Aorta (tissue), 5 donors: ENCODE measurements around the gene SLC25A34. TPM values are rescaled to one million over a fixed set of nuclear protein-coding genes. Genes with fewer than 3 reads are reported as not detected.

ENCODE experiments used
- ATAC-seq: fragments of 200-7000 bp; cut with Tn5 transposase; one replicate; pipeline ENCODE4 v1.9.1; 2022; ENCODE audit warnings: moderate library complexity; ENCODE audit not compliant: low FRiP score
- DNase-seq, 2 donors: peaks; one replicate each; pipeline ENCODE4 v3.0.0-alpha.2; 2020
- H3K27ac ChIP-seq, 2 donors: one replicate each; pipeline ENCODE4 v1.5.1; 2013; ENCODE audit warnings: low read length in 2 of 2, mild to moderate bottlenecking in 2 of 2, moderate library complexity in 2 of 2, control low read depth in 1 of 2, inconsistent platforms in 1 of 2, low read depth in 1 of 2
- H3K27me3 ChIP-seq, 2 donors: one replicate each; pipeline ENCODE4 v1.6.1; 2013; ENCODE audit warnings: control low read depth in 1 of 2, low read length in 1 of 2, mild to moderate bottlenecking in 1 of 2, moderate library complexity in 1 of 2; ENCODE audit not compliant: insufficient read depth in 2 of 2, control insufficient read depth in 1 of 2
- H3K36me3 ChIP-seq, 2 donors: one replicate each; pipeline ENCODE4 v1.6.1; 2013; ENCODE audit warnings: control low read depth in 1 of 2, low read length in 1 of 2, mild to moderate bottlenecking in 1 of 2; ENCODE audit not compliant: insufficient read depth in 2 of 2, control insufficient read depth in 1 of 2
- H3K4me1 ChIP-seq, 2 donors: one replicate each; pipeline ENCODE4 v1.6.1; 2013; ENCODE audit warnings: low read length in 2 of 2, control low read depth in 1 of 2, mild to moderate bottlenecking in 1 of 2, moderate library complexity in 1 of 2; ENCODE audit not compliant: insufficient read depth in 2 of 2, control insufficient read depth in 1 of 2
- H3K4me3 ChIP-seq, 2 donors: one replicate each; pipeline ENCODE4 v1.5.1; 2013; ENCODE audit warnings: low read length in 2 of 2, control low read depth in 1 of 2, mild to moderate bottlenecking in 1 of 2
- H3K9me3 ChIP-seq: one replicate; pipeline ENCODE4 v1.6.1; 2013; ENCODE audit warnings: mild to moderate bottlenecking, low read length; ENCODE audit not compliant: control insufficient read depth
- WGBS, 2 donors: extraction: QIAGEN DNeasy Blood & Tissue Kit; methylation state at CpG; one replicate each; pipeline ENCODE4 v1.1.7; 2013; 5-methylcytosine and 5-hydroxymethylcytosine counted together
- intact Hi-C, 2 donors: fragments of 100-400 bp; cut with DNase I; formaldehyde crosslinking; loops; one replicate each; pipeline versions ENCODE4 v1.14.2 to v1.15.0; 2022
- polyA plus RNA-seq, 2 donors: library from polyadenylated mRNA; stranded (reverse); fragments of 200-250 nt; gene quantifications; one replicate each; pipeline ENCODE4 v1.2.3, GENCODE V29; 2013
- total RNA-seq, 2 donors: library from RNA; stranded (reverse); fragmentation: NEBNext Ultra II Directional; extraction: Animal tissue kit (Norgen Biotek cat#: 25700); gene quantifications; one replicate each; pipeline ENCODE4 v1.2.1, GENCODE V29; 2021
- donor health status: healthy with polysubstance abuse.
- donor health status: Bipolar disorder and iron deficiency.
- donor health status: DM: no; HTN: no; CAD: no.
- donor health status: DM: no; HTN: no; CAD: no.
- donor health status: DM: yes; HTN: yes; CAD: no.

The SLC25A34 gene
- total and polyA plus RNA-seq, 4 donors, result 2.5 to 9.8 (median 5.0) TPM

GRCh38 chr1:15727866-15728534 lies 8.1 kb upstream of the SLC25A34 start:
- H3K27ac ChIP-seq, result no peak overlapping the region
- no peaks in the 10 kb centered on the region for H3K4me1 ChIP-seq
- whole genome bisulfite sequencing, 2 donors, result 90% methylated on average over 23 of the region's 23 CpGs
- ATAC-seq, result no peak
- no peak for DNase-seq
- intact Hi-C loops, result no loop called here
- H3K4me3 ChIP-seq, result no peak overlapping the region
- peaks cover 0 to 8% of the 10 kb centered on the region in 2 donors for H3K36me3 ChIP-seq
- no peaks in the 10 kb centered on the region for H3K9me3 ChIP-seq
- no peaks in the 10 kb centered on the region for H3K27me3 ChIP-seq

GRCh38 chr1:15728937-15729657 lies 7.0 kb upstream of the SLC25A34 start:
- H3K36me3 ChIP-seq, result peaks cover 0 to 8% of the 10 kb centered on the region in 2 donors
- H3K4me1 ChIP-seq, result no peaks in the 10 kb centered on the region
- intact Hi-C loops, result no loop called here
- DNase-seq (no peak), ATAC-seq (no peak)
- no peak overlapping the region for H3K27ac ChIP-seq
- no peak overlapping the region for H3K4me3 ChIP-seq
- no peaks in the 10 kb centered on the region for H3K9me3 ChIP-seq
- 82 to 86% methylated on average over 22 of the region's 22 CpGs for WGBS, 2 donors
- H3K27me3 ChIP-seq, result no peaks in the 10 kb centered on the region

DNA sequence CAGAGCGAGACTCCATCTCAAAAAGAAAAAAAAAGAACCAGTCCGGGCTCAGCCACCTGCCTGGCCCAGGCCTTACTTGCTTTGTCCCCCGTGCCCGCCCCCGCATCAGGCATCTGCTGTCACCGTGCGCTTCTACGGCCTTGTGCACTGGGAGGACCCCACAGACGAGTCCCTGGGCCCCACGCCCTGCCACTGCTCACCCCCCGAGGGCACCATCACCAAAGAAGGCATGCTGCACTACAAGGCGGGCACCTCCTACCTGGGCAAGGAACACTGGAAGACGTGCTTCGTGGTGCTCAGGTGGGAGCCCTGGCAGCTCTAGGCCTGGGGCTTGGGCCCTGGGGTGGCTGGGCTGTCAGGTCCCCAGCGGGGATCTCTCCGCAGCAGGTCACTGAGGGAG lies 5.6 kb upstream of the SLC25A34 start:
- intact Hi-C loops, result no loop called here
- H3K4me3 ChIP-seq, result no peak overlapping the region
- DNase-seq (no peak), ATAC-seq (no peak)
- H3K27ac ChIP-seq, result no peak overlapping the region
- H3K27me3 ChIP-seq, result no peaks in the 10 kb centered on the region
- H3K36me3 ChIP-seq, result peaks cover 0 to 8% of the 10 kb centered on the region in 2 donors
- no peaks in the 10 kb centered on the region for H3K9me3 ChIP-seq
- H3K4me1 ChIP-seq, result no peaks in the 10 kb centered on the region
- 90 to 92% methylated on average over 16 of the region's 16 CpGs for WGBS, 2 donors

- intact Hi-C loops, result no loop called here
- H3K36me3 ChIP-seq, result peaks cover 0 to 8% of the 10 kb centered on the region in 2 donors
- no peak for ATAC-seq
Measured at GRCh38 chr1:15730936-15731335, 5.1 kb upstream of the SLC25A34 start.

GRCh38 chr1:15731735-15732685 lies 4.0 kb upstream of the SLC25A34 start:
- WGBS, 2 donors, result 76 to 78% methylated on average over 36 to 39 of the region's 39 CpGs
- intact Hi-C loops, result no loop called here
- H3K36me3 ChIP-seq, result peaks cover 0 to 6% of the 10 kb centered on the region in 2 donors

More at GRCh38 chr1:15730936-15731335, 5.1 kb upstream of the SLC25A34 start:
- H3K4me3 ChIP-seq, result no peak overlapping the region
- no peak for DNase-seq
- H3K27ac ChIP-seq, result no peak overlapping the region
- H3K27me3 ChIP-seq, result no peaks in the 10 kb centered on the region
- WGBS, 2 donors, result 89 to 91% methylated on average over 14 to 16 of the region's 16 CpGs
- no peaks in the 10 kb centered on the region for H3K4me1 ChIP-seq
- H3K9me3 ChIP-seq, result no peaks in the 10 kb centered on the region

DNA sequence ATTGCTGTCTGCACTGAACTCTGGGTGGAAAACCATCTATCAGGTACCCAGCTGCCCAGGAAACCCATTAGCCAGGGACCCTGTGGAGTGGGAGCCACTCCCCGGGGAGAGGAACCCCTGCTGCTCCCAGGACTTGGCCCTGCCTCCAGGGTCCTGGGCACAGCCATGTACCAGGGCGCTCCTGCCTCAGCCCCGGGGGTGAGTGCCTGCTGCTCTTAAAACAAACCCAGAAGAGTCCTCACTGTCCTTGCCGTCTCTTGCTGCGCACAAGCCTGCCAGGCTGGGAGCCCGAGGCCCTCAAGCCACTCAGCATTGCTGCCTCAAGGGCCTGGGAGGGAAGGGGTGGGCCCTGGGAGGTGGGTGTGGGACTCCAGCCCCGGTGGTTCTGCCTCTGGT lies 3.4 kb upstream of the SLC25A34 start:
- DNase-seq (no peak), ATAC-seq (no peak)
- Histone ChIP-seq H3K4me1 (no peaks in the 10 kb centered on the region), H3K9me3 (no peaks in the 10 kb centered on the region), H3K36me3 (peaks cover 0 to 3% of the 10 kb centered on the region in 2 donors), H3K4me3 (no peak overlapping the region), H3K27me3 (no peaks in the 10 kb centered on the region), H3K27ac (no peak overlapping the region)
- WGBS, 2 donors, result 63 to 68% methylated on average over 7 of the region's 7 CpGs
- intact Hi-C loops, result no loop called here

More at GRCh38 chr1:15731735-15732685, 4.0 kb upstream of the SLC25A34 start:
- Histone ChIP-seq H3K27ac (no peak overlapping the region), H3K4me1 (no peaks in the 10 kb centered on the region), H3K9me3 (no peaks in the 10 kb centered on the region), H3K27me3 (no peaks in the 10 kb centered on the region), H3K4me3 (no peak overlapping the region)
- ATAC-seq, result no peak
- peak in 1 of 2 donors; percentile 53 for DNase-seq

GRCh38 chr1:15733218-15733725 lies 2.8 kb upstream of the SLC25A34 start:
- intact Hi-C loops, result no loop called here
- DNase-seq (no peak), ATAC-seq (no peak)
- no peak overlapping the region for H3K4me3 ChIP-seq
- H3K36me3 ChIP-seq, result peaks cover 0 to 3% of the 10 kb centered on the region in 2 donors
- H3K9me3 ChIP-seq, result no peaks in the 10 kb centered on the region
- no peak overlapping the region for H3K27ac ChIP-seq
- no peaks in the 10 kb centered on the region for H3K27me3 ChIP-seq
- no peaks in the 10 kb centered on the region for H3K4me1 ChIP-seq
- 73 to 80% methylated on average over 11 of the region's 11 CpGs for WGBS, 2 donors

DNA sequence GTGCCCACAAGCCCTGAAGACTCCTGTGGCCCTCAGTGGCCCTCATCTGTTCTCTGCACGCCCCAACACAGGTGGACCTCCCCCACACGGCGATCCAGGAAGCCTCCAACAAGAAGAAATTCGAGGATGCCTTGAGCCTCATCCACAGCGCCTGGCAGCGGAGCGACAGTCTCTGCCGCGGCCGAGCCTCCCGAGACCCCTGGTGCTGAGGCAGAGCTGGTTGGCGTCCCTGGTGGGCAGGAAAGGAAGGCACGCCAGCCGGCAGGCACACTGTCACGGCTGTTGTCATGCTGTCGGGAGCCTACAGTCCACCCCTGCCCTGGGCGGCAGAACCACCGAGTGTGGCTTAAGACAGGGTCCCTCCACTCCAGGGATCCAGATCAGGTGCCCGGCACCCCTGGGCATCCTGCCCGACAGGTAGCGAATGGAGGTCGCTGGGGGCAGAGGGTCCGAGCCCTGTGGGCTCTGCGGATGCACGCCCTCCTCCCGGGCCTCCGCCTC lies 2.3 kb upstream of the SLC25A34 start:
- Histone ChIP-seq H3K4me1 (no peaks in the 10 kb centered on the region), H3K4me3 (no peak overlapping the region), H3K36me3 (peaks cover 0 to 3% of the 10 kb centered on the region in 2 donors), H3K27ac (no peak overlapping the region), H3K27me3 (no peaks in the 10 kb centered on the region), H3K9me3 (no peaks in the 10 kb centered on the region)
- intact Hi-C loops, result no loop called here
- WGBS, 2 donors, result 88 to 89% methylated on average over 27 of the region's 27 CpGs
- ATAC-seq, result no peak
- DNase-seq, result no peak
